Measurements from ENCODE around the gene MLIP. TPM values are rescaled to one million over a fixed set of nuclear protein-coding genes. Genes with fewer than 3 reads are reported as not detected.
"Not testable (repeated sequence)": the region's sequence is repeated elsewhere in the genome, so short reads cannot be mapped to it uniquely, and the experiment has no call there.

Gene MLIP
- total and polyA plus RNA-seq, 9 donors, result 0.05 to 1.2 (median 0.40) TPM; not detected in 4

DNA sequence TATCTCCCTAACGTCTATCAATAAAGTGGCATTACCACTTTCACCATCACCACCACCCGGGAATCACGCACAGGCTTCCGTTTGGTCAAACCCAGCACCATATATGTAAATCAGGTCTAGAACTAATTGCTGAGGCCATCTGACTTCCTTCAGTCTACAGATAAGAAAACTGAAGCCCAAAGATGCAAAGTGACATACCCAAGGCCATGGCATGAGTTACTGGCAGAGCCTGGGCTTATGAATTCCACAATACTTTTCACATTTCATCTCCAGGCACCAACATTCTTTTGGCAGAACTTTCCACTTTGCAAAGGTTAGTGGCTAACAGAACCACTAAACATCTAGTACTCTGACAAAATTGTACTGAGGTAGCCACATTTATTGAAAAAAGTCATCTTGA, 132.5 kb downstream of the MLIP start:
- 86 to 93% (median 90%) methylated on average over 4 of the region's 4 CpGs for WGBS, 3 donors

DNA sequence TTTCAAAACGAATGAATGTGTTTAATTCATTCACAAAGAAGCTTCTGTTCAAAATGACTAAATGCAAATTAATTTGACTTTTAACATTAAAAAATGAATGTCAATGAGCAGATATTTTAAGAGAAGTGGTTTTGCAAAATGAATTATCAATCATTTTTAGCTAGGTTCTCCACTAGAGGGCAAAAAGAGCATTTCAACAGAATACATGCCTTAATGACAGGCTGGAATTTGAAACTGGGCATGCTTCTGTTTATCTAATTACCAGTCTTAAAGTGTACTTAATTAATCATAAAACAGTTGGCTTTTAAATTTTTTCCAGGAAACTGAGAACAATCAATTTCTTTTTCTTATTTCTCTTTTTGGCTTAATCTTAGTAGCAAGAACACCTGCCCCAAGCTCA, 133.2 kb downstream of the MLIP start:
- TF ChIP-seq EP300 (IDR thresholded peaks at IDR 0.05), result no peak
- TF ChIP-seq, protein P1, sequence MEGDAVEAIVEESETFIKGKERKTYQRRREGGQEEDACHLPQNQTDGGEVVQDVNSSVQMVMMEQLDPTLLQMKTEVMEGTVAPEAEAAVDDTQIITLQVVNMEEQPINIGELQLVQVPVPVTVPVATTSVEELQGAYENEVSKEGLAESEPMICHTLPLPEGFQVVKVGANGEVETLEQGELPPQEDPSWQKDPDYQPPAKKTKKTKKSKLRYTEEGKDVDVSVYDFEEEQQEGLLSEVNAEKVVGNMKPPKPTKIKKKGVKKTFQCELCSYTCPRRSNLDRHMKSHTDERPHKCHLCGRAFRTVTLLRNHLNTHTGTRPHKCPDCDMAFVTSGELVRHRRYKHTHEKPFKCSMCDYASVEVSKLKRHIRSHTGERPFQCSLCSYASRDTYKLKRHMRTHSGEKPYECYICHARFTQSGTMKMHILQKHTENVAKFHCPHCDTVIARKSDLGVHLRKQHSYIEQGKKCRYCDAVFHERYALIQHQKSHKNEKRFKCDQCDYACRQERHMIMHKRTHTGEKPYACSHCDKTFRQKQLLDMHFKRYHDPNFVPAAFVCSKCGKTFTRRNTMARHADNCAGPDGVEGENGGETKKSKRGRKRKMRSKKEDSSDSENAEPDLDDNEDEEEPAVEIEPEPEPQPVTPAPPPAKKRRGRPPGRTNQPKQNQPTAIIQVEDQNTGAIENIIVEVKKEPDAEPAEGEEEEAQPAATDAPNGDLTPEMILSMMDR (IDR thresholded peaks at IDR 0.05), result no peak
- TF ChIP-seq POLR2A (IDR thresholded peaks at IDR 0.05), result no peak
- Histone ChIP-seq H3K27ac (no peak overlapping the region), H3K27me3 (no peaks in the 10 kb centered on the region), H3K9me3 (no peaks in the 10 kb centered on the region), H3K36me3 (no peaks in the 10 kb centered on the region), H3K4me3 (no peak overlapping the region), H3K4me1 (ENCODE audit: insufficient read depth) (no peaks in the 10 kb centered on the region)
- DNase-seq, result no peak
- 47 to 56% (median 54%) methylated on average over 1 of the region's 1 CpG for WGBS, 3 donors
- intact Hi-C loops (cut with DNase I), result no loop called here

More for the DNA sequence above, 132.5 kb downstream of the MLIP start:
- H3K4me3 ChIP-seq, result no peak overlapping the region
- DNase-seq, result no peak
- intact Hi-C loops (cut with DNase I), result no loop called here
- H3K27ac ChIP-seq, result no peak overlapping the region
- no peaks in the 10 kb centered on the region for H3K27me3 ChIP-seq
- H3K9me3 ChIP-seq, result no peaks in the 10 kb centered on the region
- TF ChIP-seq POLR2A (IDR thresholded peaks at IDR 0.05) (no peak), EP300 (IDR thresholded peaks at IDR 0.05) (no peak)
- TF ChIP-seq, protein P1 (IDR thresholded peaks at IDR 0.05), result no peak
- no peaks in the 10 kb centered on the region for H3K4me1 ChIP-seq (ENCODE audit: insufficient read depth)
- H3K36me3 ChIP-seq, result no peaks in the 10 kb centered on the region

DNA sequence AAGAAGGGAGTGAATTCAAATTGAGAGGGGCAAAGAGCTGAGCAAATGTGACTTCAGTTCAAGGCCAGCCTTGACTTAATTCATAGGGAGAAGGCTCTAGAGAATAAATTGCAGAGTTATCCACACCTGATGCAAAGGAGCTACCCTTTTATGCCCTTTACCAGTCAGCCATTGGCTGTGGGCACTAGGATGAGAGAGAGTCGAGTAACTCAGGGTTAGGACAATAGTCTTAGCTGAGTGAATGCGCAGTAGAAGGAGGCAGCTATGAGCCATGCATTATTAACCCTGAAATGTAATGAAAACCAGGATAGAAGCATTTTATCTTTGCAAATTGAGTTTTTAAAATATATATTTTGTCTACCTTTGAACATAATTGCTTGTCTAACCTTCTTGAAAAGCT, 134.0 kb downstream of the MLIP start:
- Histone ChIP-seq H3K27me3 (no peaks in the 10 kb centered on the region), H3K9me3 (no peaks in the 10 kb centered on the region), H3K27ac (no peak overlapping the region), H3K36me3 (no peaks in the 10 kb centered on the region), H3K4me1 (ENCODE audit: insufficient read depth) (no peaks in the 10 kb centered on the region), H3K4me3 (no peak overlapping the region)
- TF ChIP-seq, protein P1 (IDR thresholded peaks at IDR 0.05), result no peak
- TF ChIP-seq POLR2A (IDR thresholded peaks at IDR 0.05), result no peak
- no peak for TF ChIP-seq EP300 (IDR thresholded peaks at IDR 0.05)
- WGBS, 3 donors, result 77 to 91% (median 77%) methylated on average over 2 of the region's 2 CpGs
- DNase-seq, result no peak
- intact Hi-C loops (cut with DNase I), result no loop called here

DNA sequence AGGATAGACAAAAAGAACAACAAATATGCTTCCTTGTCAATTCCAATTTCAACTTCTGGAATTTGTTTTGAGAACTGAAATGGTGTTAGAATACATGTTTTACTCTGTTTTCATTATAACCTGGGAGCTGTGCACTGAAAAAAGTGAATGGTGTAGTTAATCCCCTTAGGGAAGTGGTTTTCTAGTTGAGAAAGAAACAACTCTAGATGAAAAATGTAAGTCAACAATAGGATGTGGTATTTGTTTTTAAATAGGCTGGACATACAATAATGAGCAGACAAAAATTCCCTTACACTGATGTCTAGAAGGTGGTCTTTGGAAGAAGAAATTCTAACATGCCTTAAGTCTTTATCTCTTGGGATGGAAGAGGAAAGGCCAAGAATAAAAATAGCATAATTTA, 137.1 kb downstream of the MLIP start:
- no peaks in the 10 kb centered on the region for H3K9me3 ChIP-seq
- no peaks in the 10 kb centered on the region for H3K27me3 ChIP-seq
- no peak overlapping the region for H3K4me3 ChIP-seq
- intact Hi-C loops (cut with DNase I), result no loop called here
- H3K4me1 ChIP-seq (ENCODE audit: insufficient read depth), result no peaks in the 10 kb centered on the region
- no peaks in the 10 kb centered on the region for H3K36me3 ChIP-seq
- no peak for TF ChIP-seq POLR2A (IDR thresholded peaks at IDR 0.05)
- TF ChIP-seq, protein P1 (IDR thresholded peaks at IDR 0.05), result no peak
- TF ChIP-seq EP300 (IDR thresholded peaks at IDR 0.05), result no peak
- DNase-seq, result no peak
- H3K27ac ChIP-seq, result no peak overlapping the region

DNA sequence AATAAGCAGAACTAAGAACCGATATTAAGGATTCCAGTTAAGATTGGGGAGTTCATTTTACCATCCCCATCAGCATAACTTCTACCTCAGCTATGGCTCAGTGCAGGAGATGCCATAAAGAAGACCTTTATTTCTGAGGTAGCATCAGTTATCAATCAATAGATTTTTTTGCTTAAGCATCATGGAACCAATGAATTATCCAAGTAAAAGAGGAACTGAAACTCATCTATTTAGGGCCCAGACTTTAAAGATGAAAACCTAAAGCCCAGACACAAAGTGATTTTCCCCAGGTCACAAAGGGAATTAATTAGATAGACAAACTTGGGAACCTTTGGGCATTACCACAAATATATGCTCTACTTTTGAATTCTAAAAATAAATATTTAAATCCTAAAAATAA, 137.8 kb downstream of the MLIP start:
- Histone ChIP-seq H3K27me3 (no peaks in the 10 kb centered on the region), H3K4me3 (no peak overlapping the region), H3K4me1 (ENCODE audit: insufficient read depth) (no peaks in the 10 kb centered on the region), H3K27ac (no peak overlapping the region), H3K36me3 (no peaks in the 10 kb centered on the region), H3K9me3 (no peaks in the 10 kb centered on the region)
- TF ChIP-seq, protein P1 (IDR thresholded peaks at IDR 0.05), result no peak
- TF ChIP-seq POLR2A (IDR thresholded peaks at IDR 0.05), result no peak
- TF ChIP-seq EP300 (IDR thresholded peaks at IDR 0.05), result no peak
- intact Hi-C loops (cut with DNase I), result no loop called here
- 88 to 93% (median 88%) methylated on average over 1 of the region's 1 CpG for WGBS, 3 donors
- DNase-seq, result no peak

DNA sequence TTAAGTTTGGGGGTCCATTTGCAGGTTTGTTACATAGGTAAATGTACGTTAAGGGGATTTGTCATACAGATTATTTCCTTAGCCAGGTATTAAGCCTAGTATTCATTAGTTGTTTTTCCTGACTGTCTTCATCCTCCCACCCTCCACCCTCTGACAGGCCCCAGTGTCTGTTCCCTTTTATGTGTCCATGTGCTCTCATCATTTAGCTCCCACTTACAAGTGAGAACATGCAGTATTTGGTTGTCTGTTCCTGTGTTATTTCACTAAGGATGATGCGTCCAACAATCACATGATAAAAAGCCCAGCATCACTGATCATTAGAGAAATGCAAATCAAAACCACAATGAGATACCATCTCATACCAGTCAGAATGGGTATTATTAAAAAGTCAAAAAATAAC, 138.6 kb downstream of the MLIP start:
- H3K4me3 ChIP-seq; H3K27me3 ChIP-seq; DNase-seq; H3K9me3 ChIP-seq; H3K36me3 ChIP-seq; H3K4me1 ChIP-seq (ENCODE audit: insufficient read depth); intact Hi-C loops (cut with DNase I); H3K27ac ChIP-seq: not testable (repeated sequence)
- WGBS, 3 donors, result 75 to 87% (median 83%) methylated on average over 2 of the region's 2 CpGs
